Activated naive CD8-positive, alpha-beta T cell (primary cell): Measurements from ENCODE around the gene TIPARP.
"Not testable (repeated sequence)": the region's sequence is repeated elsewhere in the genome, so short reads cannot be mapped to it uniquely, and the experiment has no call there.

Experiments used
- H3K27ac Mint-ChIP-seq: one replicate; pipeline ENCODE4 v1.8.0; 2021; ENCODE audit warnings: mixed read lengths
- H3K27me3 Mint-ChIP-seq: one replicate; pipeline ENCODE4 v1.8.0; 2021; ENCODE audit warnings: mixed read lengths
- H3K36me3 Mint-ChIP-seq: one replicate; pipeline ENCODE4 v1.8.0; 2021; ENCODE audit warnings: mixed read lengths
- H3K4me1 Mint-ChIP-seq: one replicate; pipeline ENCODE4 v1.8.0; 2021; ENCODE audit warnings: low read depth, mixed read lengths
- H3K4me3 Mint-ChIP-seq: one replicate; pipeline ENCODE4 v1.8.0; 2021; ENCODE audit warnings: mild to moderate bottlenecking, mixed read lengths
- H3K9me3 Mint-ChIP-seq: one replicate; pipeline ENCODE4 v1.8.0; 2021; ENCODE audit warnings: low read depth, mixed read lengths

The TIPARP gene

GRCh38 chr3:156639414-156640023 lies 34.9 kb upstream of the TIPARP start:
- Mint-ChIP-seq H3K9me3 (no peaks in the 10 kb centered on the region), H3K4me3 (no peak overlapping the region), H3K27ac (no peak overlapping the region), H3K27me3 (no peaks in the 10 kb centered on the region), H3K4me1 (peaks cover 17% of the 10 kb centered on the region), H3K36me3 (no peaks in the 10 kb centered on the region)

GRCh38 chr3:156641618-156641975 lies 32.8 kb upstream of the TIPARP start:
- no peaks in the 10 kb centered on the region for H3K27me3 Mint-ChIP-seq
- no peak overlapping the region for H3K4me3 Mint-ChIP-seq
- H3K4me1 Mint-ChIP-seq: peaks cover 17% of the 10 kb centered on the region
- H3K9me3 Mint-ChIP-seq: no peaks in the 10 kb centered on the region
- H3K36me3 Mint-ChIP-seq: no peaks in the 10 kb centered on the region
- no peak overlapping the region for H3K27ac Mint-ChIP-seq

- no peaks in the 10 kb centered on the region for H3K9me3 Mint-ChIP-seq
- peak overlapping the region; percentile 77 for H3K27ac Mint-ChIP-seq
- H3K4me3 Mint-ChIP-seq: peak overlapping the region; percentile 72
- peaks cover 6% of the 10 kb centered on the region for H3K27me3 Mint-ChIP-seq
- H3K36me3 Mint-ChIP-seq: peaks cover 5% of the 10 kb centered on the region
- H3K4me1 Mint-ChIP-seq: peaks cover 17% of the 10 kb centered on the region
Observed at GRCh38 chr3:156642750-156643728, 31.4 kb upstream of the TIPARP start.

- H3K4me3 Mint-ChIP-seq: peak overlapping the region; percentile 72
- H3K27me3 Mint-ChIP-seq: peaks cover 6% of the 10 kb centered on the region
- H3K9me3 Mint-ChIP-seq: no peaks in the 10 kb centered on the region
- H3K27ac Mint-ChIP-seq: peak overlapping the region; percentile 77
- H3K36me3 Mint-ChIP-seq: peaks cover 8% of the 10 kb centered on the region
- peaks cover 17% of the 10 kb centered on the region for H3K4me1 Mint-ChIP-seq
Observed at GRCh38 chr3:156643729-156644389, 30.5 kb upstream of the TIPARP start.

- H3K36me3 Mint-ChIP-seq: peaks cover 8% of the 10 kb centered on the region
- H3K9me3 Mint-ChIP-seq: no peaks in the 10 kb centered on the region
- H3K27ac Mint-ChIP-seq: no peak overlapping the region
- peaks cover 6% of the 10 kb centered on the region for H3K27me3 Mint-ChIP-seq
- no peak overlapping the region for H3K4me3 Mint-ChIP-seq
- peaks cover 17% of the 10 kb centered on the region for H3K4me1 Mint-ChIP-seq
Observed at GRCh38 chr3:156644958-156645357, 29.4 kb upstream of the TIPARP start.

- peaks cover 17% of the 10 kb centered on the region for H3K4me1 Mint-ChIP-seq
- H3K4me3 Mint-ChIP-seq: no peak overlapping the region
- H3K9me3 Mint-ChIP-seq: no peaks in the 10 kb centered on the region
- peaks cover 8% of the 10 kb centered on the region for H3K36me3 Mint-ChIP-seq
- peaks cover 6% of the 10 kb centered on the region for H3K27me3 Mint-ChIP-seq
- H3K27ac Mint-ChIP-seq: no peak overlapping the region
Observed at GRCh38 chr3:156646958-156647357, 27.4 kb upstream of the TIPARP start.

GRCh38 chr3:156648086-156648485 lies 26.3 kb upstream of the TIPARP start:
- peaks cover 12% of the 10 kb centered on the region for H3K4me1 Mint-ChIP-seq
- no peak overlapping the region for H3K27ac Mint-ChIP-seq

GRCh38 chr3:156649681-156650080 lies 24.7 kb upstream of the TIPARP start:
- H3K27me3 Mint-ChIP-seq: peaks cover 6% of the 10 kb centered on the region
- H3K36me3 Mint-ChIP-seq: peaks cover 8% of the 10 kb centered on the region
- no peak overlapping the region for H3K4me3 Mint-ChIP-seq
- no peak overlapping the region for H3K27ac Mint-ChIP-seq
- no peaks in the 10 kb centered on the region for H3K4me1 Mint-ChIP-seq
- no peaks in the 10 kb centered on the region for H3K9me3 Mint-ChIP-seq

More at GRCh38 chr3:156648086-156648485, 26.3 kb upstream of the TIPARP start:
- H3K36me3 Mint-ChIP-seq: peaks cover 8% of the 10 kb centered on the region
- peaks cover 6% of the 10 kb centered on the region for H3K27me3 Mint-ChIP-seq
- H3K4me3 Mint-ChIP-seq: no peak overlapping the region
- H3K9me3 Mint-ChIP-seq: no peaks in the 10 kb centered on the region

- not testable (repeated sequence) for H3K4me3 Mint-ChIP-seq, H3K27ac Mint-ChIP-seq, H3K9me3 Mint-ChIP-seq, H3K4me1 Mint-ChIP-seq, H3K27me3 Mint-ChIP-seq, H3K36me3 Mint-ChIP-seq
Observed at GRCh38 chr3:156652661-156653060, 21.7 kb upstream of the TIPARP start.

GRCh38 chr3:156654834-156655233 lies 19.6 kb upstream of the TIPARP start:
- H3K27me3 Mint-ChIP-seq: no peaks in the 10 kb centered on the region
- no peak overlapping the region for H3K27ac Mint-ChIP-seq
- H3K4me1 Mint-ChIP-seq: no peaks in the 10 kb centered on the region
- H3K36me3 Mint-ChIP-seq: peaks cover 4% of the 10 kb centered on the region
- H3K9me3 Mint-ChIP-seq: no peaks in the 10 kb centered on the region
- H3K4me3 Mint-ChIP-seq: no peak overlapping the region

- H3K4me3 Mint-ChIP-seq: no peak overlapping the region
- no peak overlapping the region for H3K27ac Mint-ChIP-seq
- no peaks in the 10 kb centered on the region for H3K27me3 Mint-ChIP-seq
- H3K4me1 Mint-ChIP-seq: no peaks in the 10 kb centered on the region
- no peaks in the 10 kb centered on the region for H3K9me3 Mint-ChIP-seq
- H3K36me3 Mint-ChIP-seq: peaks cover 4% of the 10 kb centered on the region
Observed at GRCh38 chr3:156655819-156656550, 18.4 kb upstream of the TIPARP start.

GRCh38 chr3:156657440-156657839 lies 16.9 kb upstream of the TIPARP start:
- H3K36me3 Mint-ChIP-seq: peaks cover 4% of the 10 kb centered on the region
- no peaks in the 10 kb centered on the region for H3K27me3 Mint-ChIP-seq
- H3K4me3 Mint-ChIP-seq: no peak overlapping the region
- H3K27ac Mint-ChIP-seq: no peak overlapping the region
- H3K9me3 Mint-ChIP-seq: no peaks in the 10 kb centered on the region
- peaks cover 2% of the 10 kb centered on the region for H3K4me1 Mint-ChIP-seq

- Mint-ChIP-seq H3K36me3 (peaks cover 4% of the 10 kb centered on the region), H3K27ac (no peak overlapping the region), H3K27me3 (no peaks in the 10 kb centered on the region), H3K9me3 (no peaks in the 10 kb centered on the region), H3K4me1 (peaks cover 2% of the 10 kb centered on the region), H3K4me3 (no peak overlapping the region)
Observed at GRCh38 chr3:156657862-156658731, 16.3 kb upstream of the TIPARP start.

- Mint-ChIP-seq H3K9me3 (no peaks in the 10 kb centered on the region), H3K4me3 (no peak overlapping the region), H3K27ac (no peak overlapping the region), H3K4me1 (peaks cover 2% of the 10 kb centered on the region), H3K27me3 (no peaks in the 10 kb centered on the region), H3K36me3 (peaks cover 4% of the 10 kb centered on the region)
Observed at GRCh38 chr3:156658732-156659090, 15.7 kb upstream of the TIPARP start.
